T-helper 2 cell treated with Interferon-gamma antibody and Interleukin-4, amounts not matched to agents 100 ng/mL and 5 ng/mL, for 36 hours (primary cell): ENCODE data around the gene ALPL. TPM values are rescaled to one million over a fixed set of nuclear protein-coding genes. Genes with fewer than 3 reads are reported as not detected.

Experiments
- intact Hi-C: fragments of 100-400 bp; cut with micrococcal nuclease; formaldehyde crosslinking; loops from one replicate; pipeline ENCODE4 v1.15.1; 2023
- total RNA-seq: library from RNA; stranded (reverse); gene quantifications from 2 replicates; pipeline ENCODE4 v1.2.3, GENCODE V29; 2022

Gene ALPL
- total RNA-seq, 1 donor from 2014 or later: not detected

DNA sequence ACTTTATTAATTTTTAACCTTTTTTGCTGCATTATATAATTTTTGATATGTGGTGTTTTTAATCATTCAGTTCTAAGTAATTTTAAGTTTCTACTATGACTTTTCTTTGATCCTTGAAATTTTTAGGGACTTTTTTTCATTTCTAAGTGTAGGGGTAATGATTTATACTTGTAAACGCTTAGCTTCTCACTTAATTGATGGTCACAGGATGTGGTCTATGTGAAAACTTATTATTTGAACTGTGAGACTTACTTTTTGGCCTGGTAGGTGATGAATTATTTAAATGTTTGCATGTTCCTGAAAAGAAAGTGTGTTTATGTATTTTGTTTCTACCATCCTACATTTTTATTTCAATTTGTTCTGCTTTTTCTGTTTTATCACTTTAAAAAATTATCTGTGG is 17.2 kb downstream of the ALPL start:
- intact Hi-C loops: no loop called here

DNA sequence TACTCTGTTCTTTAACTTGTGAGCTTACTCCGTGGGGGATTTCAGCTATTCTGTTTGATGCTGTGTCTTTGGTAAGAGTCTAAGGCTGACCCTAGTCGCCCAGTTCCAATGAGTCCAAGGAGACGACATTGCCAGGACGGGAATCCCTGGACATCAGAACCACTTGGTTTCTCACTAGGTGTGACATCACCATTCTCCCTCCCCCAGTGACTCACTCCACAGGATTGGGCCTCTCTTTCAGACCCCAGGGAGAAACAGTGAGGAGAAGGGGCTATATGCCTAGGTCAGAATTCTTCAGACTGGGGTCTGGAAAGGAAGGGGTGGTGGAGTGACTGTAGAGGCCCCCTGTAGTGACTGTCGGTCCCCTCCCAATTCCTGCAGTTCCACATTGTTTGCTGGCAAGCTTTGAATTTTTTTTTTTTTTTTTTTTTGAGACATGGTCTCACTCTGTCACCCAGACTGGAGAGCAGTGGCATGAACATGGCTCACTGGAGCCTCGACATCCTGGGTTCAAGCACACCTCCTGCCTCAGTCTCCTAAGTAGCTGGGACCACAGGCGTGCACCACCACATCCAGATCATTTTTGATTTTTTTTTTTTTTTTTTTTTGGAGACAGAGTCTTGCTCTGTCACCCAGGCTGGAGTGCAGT is 21.3 kb downstream of the ALPL start:
- intact Hi-C loops: no loop called here

DNA sequence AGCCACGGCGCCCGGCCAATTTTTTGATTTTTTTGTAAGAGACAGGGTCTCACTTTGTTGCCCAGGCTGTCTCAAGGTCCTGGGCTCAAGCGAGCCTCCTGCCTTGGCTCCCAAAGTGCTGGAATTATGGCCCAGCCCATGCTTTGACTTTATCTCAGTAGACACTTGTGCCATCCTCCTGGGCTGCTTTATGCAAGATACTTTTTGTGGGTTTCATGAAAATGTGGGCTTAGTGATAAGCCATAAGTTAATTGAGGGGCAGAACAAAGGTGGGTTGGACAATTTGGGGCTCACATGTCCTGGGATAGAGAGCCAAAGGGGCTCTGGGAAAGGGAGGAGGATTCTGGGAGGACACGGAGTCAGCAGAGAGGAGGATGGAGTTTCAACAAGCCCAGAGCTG is 22.0 kb downstream of the ALPL start:
- intact Hi-C loops: no loop called here

DNA sequence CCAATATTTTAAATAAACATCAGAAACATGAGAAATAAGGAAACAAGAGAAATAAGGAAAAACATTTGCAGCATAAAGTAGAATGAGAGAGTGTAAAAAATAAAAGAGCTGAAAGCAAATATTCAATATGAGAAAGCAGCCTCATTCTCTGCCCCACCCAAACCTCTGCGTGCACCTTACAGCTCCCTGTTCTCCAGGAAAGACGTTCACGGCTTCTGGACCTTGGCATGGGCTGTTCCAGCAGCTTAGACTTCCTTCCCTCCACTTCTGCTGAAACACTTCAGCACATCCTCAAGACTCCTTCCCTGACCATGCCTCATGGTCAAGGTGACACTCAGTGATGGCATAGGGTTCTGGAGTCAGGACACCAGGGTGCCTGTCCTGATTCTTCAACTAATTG is 23.3 kb downstream of the ALPL start:
- intact Hi-C loops: no loop called here

DNA sequence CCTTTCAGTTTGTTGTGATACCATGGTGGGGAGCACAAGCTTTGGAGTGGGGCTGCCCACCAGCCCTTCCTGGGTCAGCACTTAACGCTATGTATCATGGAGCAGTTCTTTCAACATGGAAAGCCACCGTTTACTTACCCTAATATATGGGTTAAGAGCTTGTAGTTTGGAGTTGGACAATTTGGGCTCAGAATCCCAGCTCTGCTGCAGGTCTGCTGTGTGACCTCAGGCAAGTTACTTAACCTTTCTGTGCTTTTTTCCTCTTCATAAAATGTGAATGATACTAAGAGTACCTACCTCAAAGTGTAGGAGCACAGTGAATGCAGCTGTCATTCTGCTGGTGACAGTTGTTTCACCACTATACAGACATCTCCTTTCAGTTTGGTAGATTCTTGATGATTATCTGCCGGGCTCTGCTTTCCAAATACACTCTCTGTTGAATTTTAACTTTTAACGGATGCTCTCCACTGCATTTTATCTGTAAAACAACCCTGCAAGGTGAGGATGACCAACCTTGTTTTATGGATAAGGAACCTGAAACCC is 23.8 kb downstream of the ALPL start:
- intact Hi-C loops: no loop called here

DNA sequence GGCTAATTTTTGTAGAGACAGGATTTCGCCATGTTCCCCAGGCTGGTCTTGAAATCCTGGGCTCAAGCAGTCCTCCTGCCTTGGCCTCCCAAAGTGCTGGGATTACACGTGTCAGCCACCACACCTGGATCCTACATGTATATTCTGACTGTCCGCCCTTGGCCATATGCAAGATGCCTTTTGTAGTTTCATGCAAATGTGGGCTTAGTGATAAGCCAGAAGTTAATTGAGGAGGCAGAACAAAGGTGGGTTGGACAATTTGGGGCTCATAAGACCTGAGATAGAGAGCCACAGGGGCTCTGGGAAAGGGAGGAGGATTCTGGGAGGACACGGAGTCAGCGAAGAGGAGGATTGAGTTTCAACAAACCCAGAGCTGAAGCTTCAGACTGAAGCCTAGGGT is 24.9 kb downstream of the ALPL start:
- intact Hi-C loops: no loop called here

DNA sequence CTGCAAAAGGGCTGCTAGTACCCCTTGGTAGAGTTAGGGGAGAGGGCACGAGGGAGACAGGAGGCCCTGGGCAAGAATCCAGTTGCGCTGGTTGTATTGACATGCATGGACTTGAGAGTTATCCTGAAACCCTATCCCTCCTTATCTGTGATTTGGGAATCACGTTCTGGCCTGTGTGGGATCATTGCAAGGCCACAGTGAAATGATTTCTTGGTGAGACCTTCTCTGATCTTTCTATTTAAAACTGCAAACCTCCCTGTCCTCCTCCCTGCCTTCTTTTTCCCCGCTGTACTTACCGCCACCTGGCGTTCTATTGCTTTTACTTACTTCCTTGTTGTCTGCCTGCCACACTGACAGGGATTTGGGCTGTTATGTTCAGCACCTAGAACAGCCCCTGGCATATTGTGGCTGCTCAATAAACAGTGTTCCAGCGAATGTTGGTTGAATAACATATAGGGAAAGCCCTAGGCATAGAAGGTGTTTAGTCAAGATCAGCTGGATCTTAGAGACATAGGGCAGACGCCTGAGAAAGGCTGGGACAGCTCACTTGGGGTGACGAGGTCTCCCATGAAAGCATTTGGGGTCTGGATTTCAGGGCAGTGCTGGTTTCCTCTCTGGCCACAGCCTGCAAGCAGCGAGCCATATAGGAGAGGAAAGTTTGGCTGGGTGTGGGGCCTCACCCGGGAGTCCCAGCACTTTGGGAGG is 25.6 kb downstream of the ALPL start:
- intact Hi-C loops: no loop called here

DNA sequence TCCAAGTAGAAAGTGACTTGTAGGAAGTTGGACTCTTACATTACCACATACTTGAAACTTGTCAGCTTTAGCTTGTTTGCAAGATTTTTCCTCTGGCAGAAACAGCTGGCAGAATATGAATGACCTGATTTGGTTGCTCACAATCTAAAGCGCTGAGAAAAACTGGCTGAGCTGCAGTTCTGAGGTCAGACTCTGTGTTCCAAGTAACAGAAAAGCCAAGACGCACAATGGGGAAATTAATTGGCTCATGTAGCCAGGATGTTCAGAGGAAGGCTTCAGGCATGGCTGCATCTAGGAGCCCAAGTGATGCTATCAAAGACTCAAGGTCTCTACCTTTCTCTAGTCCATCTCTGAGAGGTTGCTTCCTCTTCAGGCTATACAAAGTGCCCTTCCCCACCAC is 27.0 kb downstream of the ALPL start:
- intact Hi-C loops: no loop called here

DNA sequence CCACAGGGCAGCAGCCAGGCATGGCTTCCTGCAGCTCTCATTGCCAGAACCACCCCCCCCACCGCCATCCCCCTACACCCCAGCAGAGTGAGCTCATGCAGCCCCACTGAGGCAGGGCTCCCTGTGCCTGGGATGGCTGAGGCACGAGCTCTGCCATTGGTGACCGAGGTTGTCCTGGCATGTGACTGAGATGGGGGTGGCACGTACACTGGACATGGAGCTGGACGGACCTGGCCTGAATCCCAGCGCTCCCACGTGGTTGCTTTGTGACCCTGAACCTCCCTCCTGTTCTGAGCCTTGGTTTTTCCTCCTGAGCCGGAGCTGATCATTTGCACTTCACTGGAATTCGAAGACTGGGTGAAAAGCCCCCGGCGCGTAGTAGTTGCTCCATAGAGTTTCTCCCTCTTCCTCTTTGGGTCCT is 28.3 kb downstream of the ALPL start:
- intact Hi-C loops: no loop called here

DNA sequence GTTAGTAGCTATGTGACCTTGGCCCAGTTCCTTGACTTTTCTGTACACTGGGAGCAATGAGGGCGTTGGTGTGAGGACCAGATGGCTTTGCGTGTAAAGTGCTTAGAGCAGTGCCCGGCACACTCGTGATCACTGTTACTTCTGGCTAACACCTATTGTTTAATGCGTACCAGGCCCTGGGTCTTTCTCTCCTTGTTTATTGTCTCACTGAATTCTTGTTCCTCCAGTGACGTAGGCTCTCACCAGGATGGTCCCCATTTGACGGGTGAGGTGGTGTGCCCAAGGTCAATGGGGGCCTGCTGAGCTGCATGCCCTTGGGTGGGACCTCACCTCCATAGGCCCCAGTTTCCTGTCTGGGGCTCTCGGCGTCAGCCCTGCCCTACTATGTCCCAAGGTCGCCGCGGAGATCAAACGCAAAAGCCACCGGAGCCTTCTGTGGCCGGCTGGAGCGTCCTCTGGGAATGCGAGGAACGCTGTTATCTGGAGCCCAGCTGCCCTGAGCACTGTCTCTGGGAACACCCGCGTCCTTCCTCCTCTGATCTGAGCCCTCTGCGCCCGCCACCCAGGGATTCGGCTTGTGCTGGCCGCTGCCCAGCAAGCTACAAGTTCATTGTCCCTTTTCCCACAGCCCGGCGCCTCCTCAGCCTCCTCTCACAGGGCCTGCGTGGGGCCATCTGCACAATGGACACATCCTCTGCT is 28.9 kb downstream of the ALPL start:
- intact Hi-C loops: no loop called here

DNA sequence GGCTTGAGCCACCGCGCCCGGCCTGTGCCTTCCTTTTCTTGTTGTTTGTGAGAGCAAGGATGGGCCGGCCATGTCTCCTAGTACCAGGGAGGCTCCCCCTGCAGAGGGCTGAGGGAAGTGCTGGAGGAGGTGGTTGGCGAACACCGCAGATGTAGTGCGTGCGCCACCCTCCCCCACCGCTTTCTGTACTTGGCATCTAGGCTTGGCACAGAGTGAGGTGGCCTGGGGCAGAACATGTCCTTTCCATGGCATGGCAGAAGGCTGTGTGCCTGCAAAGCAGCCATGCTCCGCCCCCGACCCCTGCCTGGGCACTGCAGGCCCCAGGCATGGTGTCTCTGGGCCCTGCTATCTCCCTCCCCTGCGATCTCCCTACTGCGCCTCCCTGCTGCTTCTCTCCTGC is 30.7 kb downstream of the ALPL start:
- intact Hi-C loops: no loop called here

DNA sequence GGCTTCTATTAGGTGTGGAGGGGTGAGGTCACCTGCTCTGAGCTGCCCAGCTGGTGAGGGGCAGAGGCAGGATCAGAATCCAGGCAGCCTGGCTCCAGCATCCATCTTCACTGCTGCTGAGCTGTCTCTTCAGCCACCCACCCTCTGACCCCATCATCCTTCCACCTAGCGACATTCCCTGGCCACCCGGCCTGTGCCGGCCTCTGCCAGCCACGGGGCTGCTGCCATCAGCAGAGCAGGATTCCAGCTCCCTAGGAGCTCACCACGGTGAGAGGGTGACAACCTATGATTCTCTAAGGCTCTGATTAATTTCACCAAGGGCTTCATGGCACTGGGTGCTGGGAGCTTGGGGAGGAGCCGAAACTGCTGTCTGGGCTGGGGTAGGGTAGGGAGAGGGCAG is 32.1 kb downstream of the ALPL start:
- intact Hi-C loops: no loop called here

DNA sequence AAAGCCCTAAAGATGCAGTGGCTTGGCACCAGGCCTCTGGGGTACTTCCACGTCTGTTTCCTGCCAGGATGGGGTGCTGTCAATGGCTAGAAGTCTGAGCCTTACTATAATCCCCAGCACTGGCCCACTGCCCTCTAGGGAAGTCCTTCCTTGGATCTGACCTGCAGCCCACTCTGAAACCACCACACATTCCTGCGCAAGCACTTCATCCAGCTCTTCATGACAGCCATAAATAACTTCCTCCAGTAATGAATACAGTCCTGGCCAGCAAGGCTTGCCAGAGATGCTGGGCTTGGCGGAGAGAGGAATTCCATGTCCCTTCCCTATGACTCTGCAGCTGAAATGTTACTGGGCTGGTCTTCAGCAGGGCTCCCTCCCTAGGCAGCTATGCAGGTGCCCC is 32.6 kb downstream of the ALPL start:
- intact Hi-C loops: no loop called here

DNA sequence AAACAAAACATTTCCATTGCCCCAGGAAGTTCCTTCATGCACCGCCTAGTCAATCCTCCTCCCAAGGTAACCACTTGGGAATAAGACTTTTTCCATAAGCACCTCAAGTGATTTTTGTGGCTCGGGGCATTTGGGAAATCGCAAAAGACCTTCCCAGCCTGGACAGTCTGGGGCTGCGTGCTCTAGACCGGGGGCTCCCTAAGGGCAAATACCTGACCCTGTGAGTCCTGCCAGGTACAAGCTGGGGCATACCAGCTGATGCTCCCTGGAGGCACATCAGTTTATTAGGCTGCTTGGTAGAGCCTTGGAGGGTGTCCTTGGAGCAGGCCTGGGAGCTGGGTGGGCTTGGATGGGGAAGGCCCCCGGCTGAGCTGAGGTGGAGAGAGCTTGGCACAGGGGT is 34.4 kb downstream of the ALPL start:
- intact Hi-C loops: no loop called here

DNA sequence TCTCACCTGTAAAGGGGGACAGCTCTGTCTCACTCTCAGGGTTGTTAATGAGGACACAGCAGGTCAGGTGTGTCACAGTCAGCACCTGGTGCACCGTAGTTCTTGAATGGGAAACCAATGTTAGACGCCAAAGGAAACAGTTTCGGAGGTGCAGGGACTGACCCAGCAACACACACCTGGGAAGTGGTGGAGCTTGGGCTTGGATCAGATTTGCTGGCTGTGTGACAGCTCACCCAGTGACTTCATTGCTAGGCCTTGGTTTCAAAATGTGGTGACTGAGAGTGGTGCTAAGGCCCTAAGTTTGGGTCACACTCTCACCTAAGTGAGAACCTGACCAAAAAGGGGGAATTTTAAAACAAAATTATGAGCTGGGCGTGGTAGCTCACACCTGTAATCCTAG is 34.9 kb downstream of the ALPL start:
- intact Hi-C loops: no loop called here

DNA sequence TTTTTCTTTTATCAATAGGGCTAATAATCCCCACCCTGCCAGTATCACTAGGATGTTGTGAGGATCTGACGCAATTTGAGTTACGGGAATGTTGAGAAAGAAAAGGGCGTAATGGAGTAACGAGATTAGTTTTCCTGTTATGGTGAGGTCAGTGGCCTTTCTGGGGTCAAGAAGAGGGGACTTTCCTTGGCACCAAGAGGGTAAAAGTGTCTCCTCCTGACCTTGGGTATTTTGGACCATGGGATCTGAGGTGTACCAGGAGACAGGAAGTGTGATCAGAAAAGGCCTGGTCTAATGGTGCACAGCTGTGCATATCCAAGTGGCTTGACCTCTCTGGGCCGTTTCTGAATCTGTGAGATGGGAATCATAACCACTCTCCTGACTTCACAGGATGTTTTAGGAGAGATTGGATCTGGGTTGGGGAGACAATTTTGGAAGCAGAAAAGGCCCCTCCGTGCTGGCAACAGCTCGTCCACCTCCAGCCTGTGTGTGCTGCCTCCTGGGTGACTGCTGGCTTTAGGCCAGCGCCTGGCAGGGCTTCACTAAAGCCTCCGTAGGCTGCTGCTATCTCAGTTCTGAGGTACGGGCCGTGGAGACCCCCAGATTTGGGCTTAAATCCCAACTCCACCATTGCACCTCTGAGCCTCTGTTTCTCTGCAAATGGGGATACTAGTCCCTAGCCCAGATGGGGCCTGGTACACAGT is 37.1 kb downstream of the ALPL start:
- intact Hi-C loops: no loop called here

DNA sequence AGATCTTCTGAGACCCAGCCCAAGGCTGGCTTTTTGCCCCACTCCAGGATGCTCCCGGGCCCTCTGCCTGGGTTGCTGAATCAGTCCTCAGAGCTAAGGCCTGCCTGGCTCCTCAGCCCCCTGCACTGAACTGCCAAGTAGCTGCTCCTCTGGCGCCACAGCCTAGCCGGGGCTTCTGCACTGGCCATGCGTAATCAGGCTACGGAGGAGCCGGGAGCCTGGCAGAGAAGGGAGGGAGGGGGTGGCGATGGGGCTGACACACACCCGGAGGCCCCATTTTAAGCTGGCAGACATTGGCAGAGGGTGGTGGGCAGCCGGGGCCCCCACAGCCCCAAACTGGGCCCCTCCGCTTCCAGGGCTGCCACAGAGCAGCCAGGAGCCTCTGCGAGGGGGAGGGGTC is 38.7 kb downstream of the ALPL start:
- intact Hi-C loops: no loop called here

DNA sequence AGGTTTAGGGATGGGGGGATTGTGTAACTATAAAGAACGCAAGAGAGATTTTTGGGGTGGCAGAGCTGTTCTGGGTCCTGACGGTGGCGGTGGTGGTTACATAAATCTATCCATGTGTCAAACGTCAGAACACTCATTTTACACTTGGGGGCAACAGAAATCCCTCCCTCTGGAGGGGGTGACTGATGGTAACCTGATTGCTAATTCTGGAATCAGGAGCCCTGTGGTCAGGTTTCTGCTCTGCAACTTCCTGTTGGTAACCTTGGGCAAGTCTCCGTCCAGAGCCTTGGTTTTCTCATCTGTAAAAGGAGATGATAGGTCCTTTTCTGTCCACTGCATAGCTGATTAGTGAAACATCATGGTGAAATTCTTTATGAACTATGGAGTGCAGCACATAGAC is 40.9 kb downstream of the ALPL start:
- intact Hi-C loops: no loop called here

DNA sequence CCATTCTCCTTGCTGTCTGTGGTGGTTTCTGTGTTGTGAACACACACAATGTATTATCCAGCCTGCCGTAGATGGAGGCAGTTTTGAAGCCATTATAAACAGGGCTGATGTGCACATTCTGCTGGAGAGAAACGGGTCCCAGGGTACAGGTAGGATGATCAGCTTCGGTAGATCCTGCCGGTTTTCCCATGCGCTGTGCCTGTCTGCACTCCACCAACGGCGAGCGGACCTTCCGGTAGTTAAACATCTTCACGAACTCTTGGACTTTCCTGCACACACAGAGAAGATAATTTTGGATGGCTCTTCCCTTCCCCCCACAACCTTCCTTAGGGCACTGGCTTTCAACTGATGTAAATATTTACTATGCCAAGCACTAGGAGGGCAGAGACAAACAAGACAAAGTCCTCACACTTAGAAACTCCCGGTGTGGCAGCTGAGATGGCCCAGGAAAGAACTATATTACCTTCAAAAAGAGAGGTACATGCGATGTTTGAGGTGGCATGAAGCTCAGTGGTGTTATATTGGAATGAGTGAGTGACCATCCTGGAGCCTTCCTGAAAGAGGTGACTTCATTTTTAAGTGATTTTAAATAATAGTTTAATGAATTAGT is 41.7 kb downstream of the ALPL start:
- intact Hi-C loops: no loop called here

DNA sequence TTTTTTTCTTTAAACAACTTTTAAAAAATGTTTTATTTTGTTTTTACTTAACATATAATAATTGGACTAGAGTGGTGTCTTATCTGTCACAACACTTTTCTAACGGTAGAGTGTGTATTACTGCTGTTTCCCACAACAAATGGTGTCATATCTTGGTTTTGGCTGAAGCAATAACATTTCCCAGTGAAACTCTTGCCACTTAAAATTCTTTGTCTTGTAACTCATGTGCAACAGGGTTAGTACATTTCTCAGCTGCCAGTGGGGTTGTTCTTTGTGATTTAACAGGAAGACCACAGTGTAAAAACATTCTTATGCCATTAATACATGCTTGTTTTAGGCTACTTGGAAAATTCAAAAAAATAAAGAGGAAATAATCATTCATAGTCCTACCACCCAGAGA is 43.5 kb downstream of the ALPL start:
- intact Hi-C loops: no loop called here

DNA sequence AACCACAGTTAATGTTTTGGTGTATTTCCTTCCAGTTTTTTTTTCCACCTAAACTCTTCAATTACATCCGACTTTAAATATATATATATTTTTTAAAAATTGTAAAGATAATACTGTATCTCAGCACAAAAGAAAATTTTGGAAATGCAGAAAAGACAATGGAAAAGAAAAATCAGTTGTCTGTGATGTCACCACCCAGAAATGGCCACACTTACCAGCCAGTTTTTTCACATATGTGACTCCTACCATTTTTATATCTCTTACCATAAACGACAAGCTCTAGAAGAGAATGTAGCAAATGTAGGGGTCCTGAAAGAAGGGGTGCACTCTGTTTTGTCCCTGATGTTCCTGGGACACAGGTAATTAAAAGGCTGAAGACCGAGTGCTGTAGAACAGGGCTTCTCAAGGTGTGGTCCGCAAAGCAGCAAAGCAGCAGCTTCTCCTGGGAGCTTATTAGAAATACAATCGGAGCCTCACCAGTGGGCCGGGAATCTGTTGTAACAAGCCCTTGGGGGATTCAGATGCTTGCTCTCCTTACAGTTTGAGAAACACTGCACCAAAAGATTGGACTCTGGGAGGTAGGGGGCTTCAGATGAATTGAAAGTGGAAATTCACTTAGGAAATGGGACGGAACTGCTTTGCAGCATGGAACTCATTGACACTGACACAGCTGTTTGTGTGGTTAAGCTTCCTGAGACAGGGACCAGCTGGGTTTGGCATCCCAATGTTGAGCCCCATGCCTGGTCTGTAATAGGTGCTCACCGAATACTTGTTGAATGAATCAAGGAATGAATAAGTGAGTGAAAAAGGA is 44.1 kb downstream of the ALPL start:
- intact Hi-C loops: no loop called here
